SK-N-MC (cell line): Measurements from ENCODE around the gene REPS1.

ENCODE experiments used
- EZH2 ChIP-seq: fragments of 200-600 bp; sonication (generic); IDR thresholded peaks from one replicate; pipeline ENCODE4 v1.6.1; 2017; ENCODE audit warnings: antibody characterized with exemption
- POLR2AphosphoS5 ChIP-seq: IDR thresholded peaks from 2 replicates; pipeline ENCODE4 v1.6.1; 2012; ENCODE audit warnings: mild to moderate bottlenecking, low read depth, low read length, borderline replicate concordance

GRCh38 chr6:139037490-139037889 lies 49.4 kb upstream of the REPS1 start:
- TF ChIP-seq EZH2 (no peak), POLR2AphosphoS5 (no peak)
